GM19463 (cell line): Measurements from ENCODE around the gene EMC1.
"Not testable (repeated sequence)": the region's sequence is repeated elsewhere in the genome, so short reads cannot be mapped to it uniquely, and the experiment has no call there.

Experiments used
- ATAC-seq: cut with Tn5 transposase; IDR thresholded peaks from one replicate; pipeline ENCODE4 v1.9.1; 2021; ENCODE audit warnings: mild to moderate bottlenecking, moderate library complexity; ENCODE audit not compliant: unreplicated experiment

The EMC1 gene

GRCh38 chr1:19262047-19262446 lies 10.7 kb upstream of the EMC1 start:
- no peak for ATAC-seq

GRCh38 chr1:19260211-19261138 lies 9.2 kb upstream of the EMC1 start:
- no peak for ATAC-seq

- no peak for ATAC-seq
Observed at GRCh38 chr1:19258353-19258752, 7.0 kb upstream of the EMC1 start.

- ATAC-seq: no peak
Observed at GRCh38 chr1:19257178-19257914, 6.0 kb upstream of the EMC1 start.

- not testable (repeated sequence) for ATAC-seq
Observed at GRCh38 chr1:19256301-19256700, 5.0 kb upstream of the EMC1 start.

- no peak for ATAC-seq
Observed at GRCh38 chr1:19255288-19255687, 4.0 kb upstream of the EMC1 start.

GRCh38 chr1:19254416-19254815 lies 3.1 kb upstream of the EMC1 start:
- ATAC-seq: no peak

- no peak for ATAC-seq
Observed at GRCh38 chr1:19250629-19251304, 557 bp downstream of the EMC1 start.

GRCh38 chr1:19240673-19241538 lies 10.4 kb downstream of the EMC1 start:
- no peak for ATAC-seq

GRCh38 chr1:19239876-19240275 lies 11.4 kb downstream of the EMC1 start:
- no peak for ATAC-seq

GRCh38 chr1:19234224-19234623 lies 17.1 kb downstream of the EMC1 start:
- no peak for ATAC-seq

- no peak for ATAC-seq
Observed at GRCh38 chr1:19232524-19232846, 18.8 kb downstream of the EMC1 start.

GRCh38 chr1:19231736-19232523 lies 19.4 kb downstream of the EMC1 start:
- not testable (repeated sequence) for ATAC-seq

- no peak for ATAC-seq
Observed at GRCh38 chr1:19229828-19230325, 21.4 kb downstream of the EMC1 start.

- ATAC-seq: no peak
Observed at GRCh38 chr1:19229229-19229628, 22.1 kb downstream of the EMC1 start.

GRCh38 chr1:19222979-19223824 lies 28.1 kb downstream of the EMC1 start:
- ATAC-seq: no peak

GRCh38 chr1:19222573-19222972 lies 28.8 kb downstream of the EMC1 start:
- ATAC-seq: no peak

GRCh38 chr1:19220991-19221390 lies 30.3 kb downstream of the EMC1 start:
- ATAC-seq: no peak
